HepG2 (cell line): ENCODE data around the gene BTBD19. TPM values are rescaled to one million over a fixed set of nuclear protein-coding genes. Genes with fewer than 3 reads are reported as not detected.

ENCODE experiments used
- HNF4A ChIP-seq: sonication (generic); formaldehyde crosslinking; IDR thresholded peaks from 2 replicates; pipeline ENCODE4 v1.4.0; 2020; ENCODE audit warnings: missing genetic modification reagents
- KLF16 ChIP-seq, 2 experiments: sonication (generic) in 1 of 2; formaldehyde crosslinking in 1 of 2; IDR thresholded peaks; 2 replicates each; pipeline versions ENCODE4 v1.6.1 to v1.8.0; 2016 to 2023; ENCODE audit warnings: missing genetic modification reagents in 2 of 2, missing compliant biosample characterization in 1 of 2
- PBX2 ChIP-seq: IDR thresholded peaks from 2 replicates; pipeline ENCODE4 v1.6.1; 2016; ENCODE audit warnings: control low read depth
- RBAK ChIP-seq: sonication (generic); formaldehyde crosslinking; IDR thresholded peaks from 2 replicates; pipeline ENCODE4 v1.5.1; 2020; ENCODE audit warnings: mild to moderate bottlenecking, missing genetic modification reagents
- SP1 ChIP-seq, 2 experiments: fragments of 450-650 bp in 1 of 2; sonication (generic) in 1 of 2; formaldehyde crosslinking in 1 of 2; IDR thresholded peaks; 2 replicates each; pipeline versions ENCODE4 v1.4.0 to v1.6.1; 2016 to 2020; ENCODE audit warnings: missing genetic modification reagents in 1 of 2
- ZNF367 ChIP-seq: sonication (generic); formaldehyde crosslinking; IDR thresholded peaks from 2 replicates; pipeline ENCODE4 v1.4.0; 2020; ENCODE audit warnings: missing genetic modification reagents, borderline replicate concordance
- ZNF484 ChIP-seq: sonication (generic); formaldehyde crosslinking; IDR thresholded peaks from 2 replicates; pipeline ENCODE4 v1.5.1; 2020; ENCODE audit warnings: mild to moderate bottlenecking, low read depth, missing genetic modification reagents, borderline replicate concordance
- ZNF530 ChIP-seq: sonication (generic); formaldehyde crosslinking; IDR thresholded peaks from 2 replicates; pipeline ENCODE4 v1.5.0; 2020; ENCODE audit warnings: low read depth, mild to moderate bottlenecking, missing genetic modification reagents
- ZNF567 ChIP-seq: sonication (generic); formaldehyde crosslinking; IDR thresholded peaks from 2 replicates; pipeline ENCODE4 v1.8.1; 2023; ENCODE audit warnings: mild to moderate bottlenecking, missing genetic modification reagents, borderline replicate concordance
- ZNF572 ChIP-seq: sonication (generic); formaldehyde crosslinking; IDR thresholded peaks from 2 replicates; pipeline ENCODE4 v1.5.1; 2020; ENCODE audit warnings: mild to moderate bottlenecking, missing genetic modification reagents
- ZNF614 ChIP-seq: IDR thresholded peaks from 2 replicates; pipeline ENCODE4 v1.6.1; 2018; ENCODE audit warnings: missing biosample characterization, missing genetic modification reagents, inconsistent platforms, borderline replicate concordance
- ZNF766 ChIP-seq: sonication (generic); formaldehyde crosslinking; IDR thresholded peaks from 2 replicates; pipeline ENCODE4 v1.5.0; 2020; ENCODE audit warnings: missing genetic modification reagents, borderline replicate concordance
- polyA plus RNA-seq, 8 experiments: library from polyadenylated mRNA; depleted of rRNA in 3 of 8; stranded (reverse) in 7 of 8; unstranded in 1 of 8; fragments of >200 nt; fragmentation: Illumina TruSeq in 4 of 8; extraction: Trizol in 4 of 8; gene quantifications; 2 replicates each; pipeline versions ENCODE4 v1.2.1 to v1.2.3, GENCODE V29; 2011 to 2016; ENCODE audit warnings: low read depth in 4 of 8, missing spikeins in 1 of 8, mixed read lengths in 1 of 8; ENCODE audit not compliant: insufficient read depth in 1 of 8
- total RNA-seq, 5 experiments: library from RNA; depleted of rRNA; stranded (reverse); fragments of >200 nt; fragmentation: Illumina TruSeq; extraction: Trizol; gene quantifications; 2 replicates each; pipeline ENCODE4 v1.2.3, GENCODE V29; 2016; ENCODE audit warnings: low read depth in 1 of 5
- TF ChIP-seq, protein P1 (sequence below): sonication (generic); formaldehyde crosslinking; IDR thresholded peaks from 2 replicates; pipeline ENCODE4 v1.4.0; 2020; ENCODE audit warnings: missing genetic modification reagents
- TF ChIP-seq, protein P2 (sequence below): sonication (generic); formaldehyde crosslinking; IDR thresholded peaks from 2 replicates; pipeline ENCODE4 v1.9.0; 2022; ENCODE audit warnings: low read depth, missing genetic modification reagents
- TF ChIP-seq, protein P3 (sequence below): sonication (generic); formaldehyde crosslinking; IDR thresholded peaks from 2 replicates; pipeline ENCODE4 v1.4.0; 2020; ENCODE audit warnings: missing genetic modification reagents

Gene BTBD19
- total and polyA plus RNA-seq, 2 of the 13 experiments (the other 11 are each of a cell fraction or from before 2014, with no cell fraction given): 2.7 to 6.7 TPM

DNA sequence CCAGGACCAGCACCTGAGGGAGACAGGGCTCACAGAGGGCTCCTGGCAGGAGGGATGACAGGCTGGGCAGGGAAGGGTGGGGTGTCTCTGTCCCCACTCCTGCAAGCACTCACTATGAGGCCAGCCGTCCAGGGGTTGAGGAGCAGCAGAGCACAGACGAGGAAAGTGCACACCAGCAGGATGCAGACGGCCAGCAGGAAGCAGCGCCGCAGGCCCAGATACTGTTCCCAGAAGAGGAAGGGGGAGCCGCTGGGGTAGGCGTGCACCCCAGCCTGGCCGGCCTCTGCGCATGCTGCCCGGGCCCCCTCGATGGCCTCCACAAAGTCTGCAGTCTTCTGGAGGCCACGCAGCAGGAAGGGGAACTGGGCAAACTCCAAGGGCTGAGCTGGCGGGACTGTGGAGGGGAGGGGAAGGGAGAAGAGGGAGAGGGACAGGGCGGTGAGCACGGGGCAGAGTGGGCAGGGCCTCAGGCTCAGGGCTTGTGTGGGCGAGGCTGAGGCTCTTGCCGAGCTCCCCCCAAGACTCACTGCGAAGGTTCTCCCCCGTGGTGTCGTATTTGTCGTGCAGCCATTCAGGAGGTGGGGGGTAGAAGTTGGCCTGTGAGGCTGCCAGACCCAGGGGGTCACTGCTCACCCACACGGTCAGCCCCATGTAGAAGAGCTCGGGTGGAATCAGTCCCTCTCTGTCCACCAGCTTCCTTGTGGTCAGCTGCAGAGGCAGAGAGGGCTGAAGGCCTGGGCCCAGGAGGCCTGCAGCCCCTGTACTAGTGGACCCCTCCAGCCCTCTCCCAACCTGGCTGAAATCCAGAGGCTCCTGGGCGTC is 18.3 kb downstream of the BTBD19 start (continued):
- TF ChIP-seq ZNF367: no peak
- no peak for TF ChIP-seq ZNF572 (CRISPR knock-in tag)
- peak; percentile 23; the same call in 1 of the 2 replicates for TF ChIP-seq RBAK
- TF ChIP-seq ZNF766: no peak
- no peak for TF ChIP-seq ZNF484 (CRISPR knock-in tag)
- TF ChIP-seq PBX2: no peak
- TF ChIP-seq KLF16 (CRISPR knock-in tag; IDR thresholded peaks at IDR 0.05): 0 out of 4 replicates have a peak, but pooled peaks have one; percentile 40 to 45
- TF ChIP-seq, protein P1, sequence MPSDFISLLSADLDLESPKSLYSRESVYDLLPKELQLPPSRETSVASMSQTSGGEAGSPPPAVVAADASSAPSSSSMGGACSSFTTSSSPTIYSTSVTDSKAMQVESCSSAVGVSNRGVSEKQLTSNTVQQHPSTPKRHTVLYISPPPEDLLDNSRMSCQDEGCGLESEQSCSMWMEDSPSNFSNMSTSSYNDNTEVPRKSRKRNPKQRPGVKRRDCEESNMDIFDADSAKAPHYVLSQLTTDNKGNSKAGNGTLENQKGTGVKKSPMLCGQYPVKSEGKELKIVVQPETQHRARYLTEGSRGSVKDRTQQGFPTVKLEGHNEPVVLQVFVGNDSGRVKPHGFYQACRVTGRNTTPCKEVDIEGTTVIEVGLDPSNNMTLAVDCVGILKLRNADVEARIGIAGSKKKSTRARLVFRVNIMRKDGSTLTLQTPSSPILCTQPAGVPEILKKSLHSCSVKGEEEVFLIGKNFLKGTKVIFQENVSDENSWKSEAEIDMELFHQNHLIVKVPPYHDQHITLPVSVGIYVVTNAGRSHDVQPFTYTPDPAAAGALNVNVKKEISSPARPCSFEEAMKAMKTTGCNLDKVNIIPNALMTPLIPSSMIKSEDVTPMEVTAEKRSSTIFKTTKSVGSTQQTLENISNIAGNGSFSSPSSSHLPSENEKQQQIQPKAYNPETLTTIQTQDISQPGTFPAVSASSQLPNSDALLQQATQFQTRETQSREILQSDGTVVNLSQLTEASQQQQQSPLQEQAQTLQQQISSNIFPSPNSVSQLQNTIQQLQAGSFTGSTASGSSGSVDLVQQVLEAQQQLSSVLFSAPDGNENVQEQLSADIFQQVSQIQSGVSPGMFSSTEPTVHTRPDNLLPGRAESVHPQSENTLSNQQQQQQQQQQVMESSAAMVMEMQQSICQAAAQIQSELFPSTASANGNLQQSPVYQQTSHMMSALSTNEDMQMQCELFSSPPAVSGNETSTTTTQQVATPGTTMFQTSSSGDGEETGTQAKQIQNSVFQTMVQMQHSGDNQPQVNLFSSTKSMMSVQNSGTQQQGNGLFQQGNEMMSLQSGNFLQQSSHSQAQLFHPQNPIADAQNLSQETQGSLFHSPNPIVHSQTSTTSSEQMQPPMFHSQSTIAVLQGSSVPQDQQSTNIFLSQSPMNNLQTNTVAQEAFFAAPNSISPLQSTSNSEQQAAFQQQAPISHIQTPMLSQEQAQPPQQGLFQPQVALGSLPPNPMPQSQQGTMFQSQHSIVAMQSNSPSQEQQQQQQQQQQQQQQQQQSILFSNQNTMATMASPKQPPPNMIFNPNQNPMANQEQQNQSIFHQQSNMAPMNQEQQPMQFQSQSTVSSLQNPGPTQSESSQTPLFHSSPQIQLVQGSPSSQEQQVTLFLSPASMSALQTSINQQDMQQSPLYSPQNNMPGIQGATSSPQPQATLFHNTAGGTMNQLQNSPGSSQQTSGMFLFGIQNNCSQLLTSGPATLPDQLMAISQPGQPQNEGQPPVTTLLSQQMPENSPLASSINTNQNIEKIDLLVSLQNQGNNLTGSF (CRISPR knock-in tag): no peak
- TF ChIP-seq ZNF614: peak; percentile 47; the same call in 1 of the 2 replicates
- TF ChIP-seq HNF4A (CRISPR knock-in tag): peak; percentile 61
- 0 out of 2 replicates have a peak, but pooled peaks have one; percentile 55 for TF ChIP-seq ZNF530 (CRISPR knock-in tag)
- TF ChIP-seq, protein P2, sequence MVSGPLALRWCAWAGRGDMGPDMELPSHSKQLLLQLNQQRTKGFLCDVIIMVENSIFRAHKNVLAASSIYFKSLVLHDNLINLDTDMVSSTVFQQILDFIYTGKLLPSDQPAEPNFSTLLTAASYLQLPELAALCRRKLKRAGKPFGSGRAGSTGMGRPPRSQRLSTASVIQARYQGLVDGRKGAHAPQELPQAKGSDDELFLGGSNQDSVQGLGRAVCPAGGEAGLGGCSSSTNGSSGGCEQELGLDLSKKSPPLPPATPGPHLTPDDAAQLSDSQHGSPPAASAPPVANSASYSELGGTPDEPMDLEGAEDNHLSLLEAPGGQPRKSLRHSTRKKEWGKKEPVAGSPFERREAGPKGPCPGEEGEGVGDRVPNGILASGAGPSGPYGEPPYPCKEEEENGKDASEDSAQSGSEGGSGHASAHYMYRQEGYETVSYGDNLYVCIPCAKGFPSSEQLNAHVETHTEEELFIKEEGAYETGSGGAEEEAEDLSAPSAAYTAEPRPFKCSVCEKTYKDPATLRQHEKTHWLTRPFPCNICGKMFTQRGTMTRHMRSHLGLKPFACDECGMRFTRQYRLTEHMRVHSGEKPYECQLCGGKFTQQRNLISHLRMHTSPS (CRISPR knock-in tag): peak; percentile 83
- no peak for TF ChIP-seq SP1 (IDR thresholded peaks at IDR 0.05)
- no peak for TF ChIP-seq SP1 (CRISPR knock-in tag; IDR thresholded peaks at IDR 0.05)
- TF ChIP-seq, protein P3, sequence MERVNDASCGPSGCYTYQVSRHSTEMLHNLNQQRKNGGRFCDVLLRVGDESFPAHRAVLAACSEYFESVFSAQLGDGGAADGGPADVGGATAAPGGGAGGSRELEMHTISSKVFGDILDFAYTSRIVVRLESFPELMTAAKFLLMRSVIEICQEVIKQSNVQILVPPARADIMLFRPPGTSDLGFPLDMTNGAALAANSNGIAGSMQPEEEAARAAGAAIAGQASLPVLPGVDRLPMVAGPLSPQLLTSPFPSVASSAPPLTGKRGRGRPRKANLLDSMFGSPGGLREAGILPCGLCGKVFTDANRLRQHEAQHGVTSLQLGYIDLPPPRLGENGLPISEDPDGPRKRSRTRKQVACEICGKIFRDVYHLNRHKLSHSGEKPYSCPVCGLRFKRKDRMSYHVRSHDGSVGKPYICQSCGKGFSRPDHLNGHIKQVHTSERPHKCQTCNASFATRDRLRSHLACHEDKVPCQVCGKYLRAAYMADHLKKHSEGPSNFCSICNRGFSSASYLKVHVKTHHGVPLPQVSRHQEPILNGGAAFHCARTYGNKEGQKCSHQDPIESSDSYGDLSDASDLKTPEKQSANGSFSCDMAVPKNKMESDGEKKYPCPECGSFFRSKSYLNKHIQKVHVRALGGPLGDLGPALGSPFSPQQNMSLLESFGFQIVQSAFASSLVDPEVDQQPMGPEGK (CRISPR knock-in tag): peak; percentile 69
- TF ChIP-seq ZNF567: peak; percentile 98
